WTC11 (cell line): ENCODE results near the gene ARIH2. TPM values are rescaled to one million over a fixed set of nuclear protein-coding genes. Genes with fewer than 3 reads are reported as not detected.

Experiments
- ATAC-seq: fragments of 200-7000 bp; cut with Tn5 transposase; 2 replicates; pipeline ENCODE4 v1.10.0; 2021; ENCODE audit warnings: mild to moderate bottlenecking, moderate library complexity
- CTCF ChIA-PET: fragments of 300-600 bp; sonication (Branson Sonifier 250); formaldehyde crosslinking; loops from one replicate; lab custom pipeline; 2021; ENCODE audit warnings: antibody characterized with exemption; lab: Charles Lee
- POLR2A ChIA-PET: fragments of 350-600 bp; sonication (Branson Sonifier 250); formaldehyde crosslinking; loops from one replicate; lab custom pipeline; 2021; ENCODE audit warnings: antibody characterized with exemption; lab: Charles Lee
- DNase-seq: peaks from one replicate; pipeline ENCODE4 v3.0.0; 2021; ENCODE audit warnings: low spot score
- H3K27ac Mint-ChIP-seq: 2 replicates; pipeline ENCODE4 v1.8.0; 2021; ENCODE audit warnings: mixed read lengths
- H3K27me3 Mint-ChIP-seq: 2 replicates; pipeline ENCODE4 v1.8.0; 2021; ENCODE audit warnings: low read depth, mild to moderate bottlenecking, moderate library complexity, mixed read lengths
- H3K36me3 Mint-ChIP-seq: 2 replicates; pipeline ENCODE4 v1.8.0; 2021; ENCODE audit warnings: mixed read lengths
- H3K4me1 Mint-ChIP-seq: 2 replicates; pipeline ENCODE4 v1.8.0; 2022; ENCODE audit warnings: mixed read lengths
- H3K4me3 Mint-ChIP-seq: 2 replicates; pipeline ENCODE4 v1.8.0; 2021; ENCODE audit warnings: mild to moderate bottlenecking, moderate library complexity, mixed read lengths
- H3K9me3 Mint-ChIP-seq: 2 replicates; pipeline ENCODE4 v1.8.0; 2021; ENCODE audit warnings: mixed read lengths
- AFF4 ChIP-seq: sonication (generic); formaldehyde crosslinking; IDR thresholded peaks from 2 replicates; pipeline ENCODE4 v1.8.1; 2023; ENCODE audit warnings: mild to moderate bottlenecking, missing genetic modification reagents, borderline replicate concordance
- ATF1 ChIP-seq: sonication (generic); formaldehyde crosslinking; IDR thresholded peaks from 2 replicates; pipeline ENCODE4 v1.8.1; 2023; ENCODE audit warnings: mild to moderate bottlenecking, moderate library complexity, missing genetic modification reagents
- CBFB ChIP-seq: sonication (generic); formaldehyde crosslinking; IDR thresholded peaks from 2 replicates; pipeline ENCODE4 v1.8.1; 2022; ENCODE audit warnings: mild to moderate bottlenecking, low read depth, missing genetic modification reagents
- E2F5 ChIP-seq: sonication (generic); formaldehyde crosslinking; IDR thresholded peaks from 2 replicates; pipeline ENCODE4 v1.8.1; 2022; ENCODE audit warnings: mild to moderate bottlenecking, moderate library complexity, missing genetic modification reagents
- EMX1 ChIP-seq: fragments of 250-450 bp; sonication (Bioruptor Pico); IDR thresholded peaks from 2 replicates; pipeline ENCODE4 v1.8.0; 2021; ENCODE audit warnings: mild to moderate bottlenecking
- FOXP1 ChIP-seq: sonication (generic); formaldehyde crosslinking; IDR thresholded peaks from 2 replicates; pipeline ENCODE4 v1.8.0; 2022; ENCODE audit warnings: missing genetic modification reagents, mild to moderate bottlenecking, moderate library complexity, borderline replicate concordance
- IRF1 ChIP-seq: sonication (generic); formaldehyde crosslinking; IDR thresholded peaks from 2 replicates; pipeline ENCODE4 v1.8.0; 2023; ENCODE audit warnings: missing genetic modification reagents
- JAZF1 ChIP-seq: fragments of 250-450 bp; sonication (Bioruptor Pico); IDR thresholded peaks from 2 replicates; pipeline ENCODE4 v1.9.0; 2021; ENCODE audit warnings: moderate library complexity, mild to moderate bottlenecking, inconsistent platforms
- JUN ChIP-seq: sonication (generic); formaldehyde crosslinking; IDR thresholded peaks from 2 replicates; pipeline ENCODE4 v1.8.0; 2023; ENCODE audit warnings: mild to moderate bottlenecking, missing genetic modification reagents
- KAT7 ChIP-seq: sonication (generic); formaldehyde crosslinking; IDR thresholded peaks from 2 replicates; pipeline ENCODE4 v1.8.1; 2023; ENCODE audit warnings: missing genetic modification reagents, mild to moderate bottlenecking, borderline replicate concordance
- MLX ChIP-seq: sonication (generic); formaldehyde crosslinking; IDR thresholded peaks from 2 replicates; pipeline ENCODE4 v1.8.1; 2023; ENCODE audit warnings: mild to moderate bottlenecking, missing genetic modification reagents, moderate library complexity
- MXD4 ChIP-seq: fragments of 250-450 bp; sonication (Bioruptor Pico); IDR thresholded peaks from 2 replicates; pipeline ENCODE4 v1.8.0; 2021; ENCODE audit warnings: mild to moderate bottlenecking, moderate library complexity, borderline replicate concordance
- NR2C2 ChIP-seq: sonication (generic); formaldehyde crosslinking; IDR thresholded peaks from 2 replicates; pipeline ENCODE4 v1.8.0; 2022; ENCODE audit warnings: mild to moderate bottlenecking, missing genetic modification reagents
- RORB ChIP-seq: fragments of 250-450 bp; sonication (Bioruptor Pico); IDR thresholded peaks from 2 replicates; pipeline ENCODE4 v1.9.0; 2021; ENCODE audit warnings: mild to moderate bottlenecking
- SMAD3 ChIP-seq: sonication (generic); formaldehyde crosslinking; IDR thresholded peaks from 2 replicates; pipeline ENCODE4 v1.8.0; 2022; ENCODE audit warnings: missing genetic modification reagents, mild to moderate bottlenecking, borderline replicate concordance
- TCF7 ChIP-seq: sonication (generic); formaldehyde crosslinking; IDR thresholded peaks from 2 replicates; pipeline ENCODE4 v1.8.0; 2022; ENCODE audit warnings: mild to moderate bottlenecking, low read depth, missing genetic modification reagents, moderate library complexity
- USF2 ChIP-seq: sonication (generic); formaldehyde crosslinking; IDR thresholded peaks from 2 replicates; pipeline ENCODE4 v1.8.1; 2023; ENCODE audit warnings: mild to moderate bottlenecking, missing genetic modification reagents, moderate library complexity
- ZMAT4 ChIP-seq: fragments of 250-450 bp; sonication (Bioruptor Pico); IDR thresholded peaks from 2 replicates; pipeline ENCODE4 v1.9.0; 2021; ENCODE audit warnings: mild to moderate bottlenecking
- ZNF121 ChIP-seq: sonication (generic); formaldehyde crosslinking; IDR thresholded peaks from 2 replicates; pipeline ENCODE4 v1.8.0; 2023; ENCODE audit warnings: missing genetic modification reagents
- ZNF219 ChIP-seq: sonication (generic); formaldehyde crosslinking; IDR thresholded peaks from 2 replicates; pipeline ENCODE4 v1.8.0; 2023; ENCODE audit warnings: missing genetic modification reagents, mild to moderate bottlenecking, borderline replicate concordance
- ZNF396 ChIP-seq: fragments of 250-450 bp; sonication (Bioruptor Pico); IDR thresholded peaks from 2 replicates; pipeline ENCODE4 v1.8.0; 2021; ENCODE audit warnings: mild to moderate bottlenecking, moderate library complexity, borderline replicate concordance
- ZNF425 ChIP-seq: fragments of 250-450 bp; sonication (Bioruptor Pico); conservative IDR thresholded peaks from 2 replicates; pipeline ENCODE4 v1.9.0; 2021; ENCODE audit warnings: mild to moderate bottlenecking
- ZNF671 ChIP-seq: fragments of 250-450 bp; sonication (Bioruptor Pico); IDR thresholded peaks from 2 replicates; pipeline ENCODE4 v1.8.0; 2021; ENCODE audit warnings: mild to moderate bottlenecking
- total RNA-seq: library from RNA; stranded (reverse); gene quantifications from 3 replicates; pipeline ENCODE4 v1.2.3, GENCODE V29; 2021

Gene ARIH2
- total RNA-seq, 1 experiment from 2014 or later: 134 TPM

- Mint-ChIP-seq H3K4me1 (no peaks in the 10 kb centered on the region), H3K27me3 (no peaks in the 10 kb centered on the region), H3K4me3 (no peak overlapping the region)
- CTCF ChIA-PET: interaction anchor here (0.7 kb wide), 1 partner anchor 142 kb away, joined by 3 read pairs; no protein-coding TSS in a partner anchor
- no peak for TF ChIP-seq USF2 (CRISPR knock-in tag)
- TF ChIP-seq TCF7 (CRISPR knock-in tag): no peak
- TF ChIP-seq EMX1 (CRISPR knock-in tag): no peak
- TF ChIP-seq IRF1: no peak
- TF ChIP-seq ZNF425: no peak
- TF ChIP-seq, all 79 proteins: peak for 0
- H3K9me3 Mint-ChIP-seq: no peaks in the 10 kb centered on the region
- H3K27ac Mint-ChIP-seq: no peak overlapping the region
- ATAC-seq (no peak), DNase-seq (no peak)
- H3K36me3 Mint-ChIP-seq: no peaks in the 10 kb centered on the region
- POLR2A ChIA-PET: no interaction called here
These were observed 37.0 kb upstream of the ARIH2 start for GRCh38 chr3:48881652-48882114.

- Mint-ChIP-seq H3K9me3 (no peaks in the 10 kb centered on the region), H3K36me3 (no peaks in the 10 kb centered on the region), H3K4me3 (no peak overlapping the region), H3K4me1 (no peaks in the 10 kb centered on the region), H3K27ac (peak overlapping the region; percentile 74; the same call in 1 of the 2 replicates)
- ATAC-seq (no peak), DNase-seq (no peak)
- ChIA-PET CTCF (no interaction called here), POLR2A (no interaction called here)
- TF ChIP-seq ZNF671 (CRISPR knock-in tag): no peak
- TF ChIP-seq, all 79 proteins: peak for 0
- no peaks in the 10 kb centered on the region for H3K27me3 Mint-ChIP-seq
These were observed 32.9 kb upstream of the ARIH2 start for GRCh38 chr3:48885753-48886152.

- Mint-ChIP-seq H3K4me1 (no peaks in the 10 kb centered on the region), H3K36me3 (no peaks in the 10 kb centered on the region), H3K27ac (no peak overlapping the region), H3K27me3 (no peaks in the 10 kb centered on the region; the same call in 1 of the 2 replicates), H3K9me3 (no peaks in the 10 kb centered on the region), H3K4me3 (no peak overlapping the region)
- no peak for DNase-seq
- ChIA-PET CTCF (no interaction called here), POLR2A (no interaction called here)
- ATAC-seq: no peak
- no peak for TF ChIP-seq NR2C2 (CRISPR knock-in tag)
- TF ChIP-seq FOXP1 (CRISPR knock-in tag): no peak
- no peak for TF ChIP-seq E2F5 (CRISPR knock-in tag)
- TF ChIP-seq ZMAT4 (CRISPR knock-in tag): no peak
- TF ChIP-seq JAZF1: no peak
- no peak for TF ChIP-seq MXD4 (CRISPR knock-in tag)
- TF ChIP-seq JUN (CRISPR knock-in tag): no peak
- TF ChIP-seq ZNF396 (CRISPR knock-in tag): no peak
- TF ChIP-seq ATF1: no peak
- no peak for TF ChIP-seq KAT7
- no peak for TF ChIP-seq MLX (CRISPR knock-in tag)
- TF ChIP-seq AFF4 (CRISPR knock-in tag): no peak
- no peak for TF ChIP-seq SMAD3 (CRISPR knock-in tag)
- TF ChIP-seq ZNF219: no peak
- TF ChIP-seq ZNF121: no peak
- TF ChIP-seq RORB (CRISPR knock-in tag): no peak
- no peak for TF ChIP-seq EMX1 (CRISPR knock-in tag)
- no peak for TF ChIP-seq CBFB
These were observed 27.0 kb upstream of the ARIH2 start for GRCh38 chr3:48891606-48892005.
